H9 (cell line): Measurements from ENCODE around the gene DCT. TPM values are rescaled to one million over a fixed set of nuclear protein-coding genes. Genes with fewer than 3 reads are reported as not detected.

Experiments
- DNase-seq: peaks from one replicate; pipeline ENCODE4 v3.0.0-alpha.2; 2017
- H2AFZ ChIP-seq: one replicate; pipeline ENCODE4 v1.6.1; 2013; ENCODE audit warnings: mild to moderate bottlenecking, low read length, control low read depth, moderate library complexity
- H2AK5ac ChIP-seq: 2 replicates; pipeline ENCODE4 v1.6.1; 2013; ENCODE audit warnings: low read length, control low read depth, mixed read lengths; ENCODE audit not compliant: insufficient read length
- H2BK120ac ChIP-seq: one replicate; pipeline ENCODE4 v1.6.1; 2013; ENCODE audit warnings: low read depth, mild to moderate bottlenecking, low read length, control low read depth, inconsistent platforms; ENCODE audit not compliant: poor library complexity, severe bottlenecking
- H2BK12ac ChIP-seq: 2 replicates; pipeline ENCODE4 v1.6.1; 2013; ENCODE audit warnings: low read length, control low read depth, mixed read lengths, low read depth; ENCODE audit not compliant: insufficient read length
- H2BK15ac ChIP-seq: 2 replicates; pipeline ENCODE4 v1.6.1; 2013; ENCODE audit warnings: low read depth, low read length, control low read depth
- H2BK20ac ChIP-seq: one replicate; pipeline ENCODE4 v1.6.1; 2013; ENCODE audit warnings: low read depth, mild to moderate bottlenecking, low read length, control low read depth, inconsistent platforms; ENCODE audit not compliant: poor library complexity, severe bottlenecking
- H2BK5ac ChIP-seq: 2 replicates; pipeline ENCODE4 v1.6.1; 2013; ENCODE audit warnings: low read length, control low read depth, mixed read lengths; ENCODE audit not compliant: insufficient read length
- H3K14ac ChIP-seq: 2 replicates; pipeline ENCODE4 v1.6.1; 2013; ENCODE audit warnings: low read length, control low read depth; ENCODE audit not compliant: insufficient read depth
- H3K18ac ChIP-seq: 2 replicates; pipeline ENCODE4 v1.6.1; 2013; ENCODE audit warnings: low read depth, mild to moderate bottlenecking, mixed read lengths, low read length, control low read depth; ENCODE audit not compliant: insufficient read length
- H3K23ac ChIP-seq: 2 replicates; pipeline ENCODE4 v1.6.1; 2013; ENCODE audit warnings: low read length, control low read depth, mixed read lengths, low read depth; ENCODE audit not compliant: insufficient read length
- H3K23me2 ChIP-seq: 2 replicates; pipeline ENCODE4 v1.6.1; 2013; ENCODE audit warnings: low read depth, mild to moderate bottlenecking, mixed read lengths, low read length, control low read depth; ENCODE audit not compliant: insufficient read length, poor library complexity, severe bottlenecking
- H3K27ac ChIP-seq: 2 replicates; pipeline ENCODE4 v1.5.1; 2013; ENCODE audit warnings: low read length, control low read depth, mixed read lengths, low read depth; ENCODE audit not compliant: insufficient read length
- H3K27me3 ChIP-seq: 2 replicates; pipeline ENCODE4 v1.6.1; 2013; ENCODE audit warnings: low read length, control low read depth, inconsistent platforms; ENCODE audit not compliant: insufficient read depth
- H3K4ac ChIP-seq: 2 replicates; pipeline ENCODE4 v1.6.1; 2013; ENCODE audit warnings: low read depth, mild to moderate bottlenecking, control low read depth, inconsistent platforms, low read length, moderate library complexity
- H3K4me1 ChIP-seq: 2 replicates; pipeline ENCODE4 v1.6.1; 2013; ENCODE audit warnings: low read length, control low read depth, inconsistent platforms; ENCODE audit not compliant: insufficient read depth
- H3K4me2 ChIP-seq: 2 replicates; pipeline ENCODE4 v1.6.1; 2013; ENCODE audit warnings: low read length, control low read depth, mixed read lengths; ENCODE audit not compliant: insufficient read length, insufficient read depth
- H3K56ac ChIP-seq: 2 replicates; pipeline ENCODE4 v1.6.1; 2013; ENCODE audit warnings: low read depth, mild to moderate bottlenecking, mixed read lengths, low read length, control low read depth; ENCODE audit not compliant: insufficient read length
- H3K79me1 ChIP-seq: 2 replicates; pipeline ENCODE4 v1.6.1; 2013; ENCODE audit warnings: low read depth, mild to moderate bottlenecking, moderate library complexity, low read length, control low read depth, inconsistent platforms; ENCODE audit not compliant: insufficient read depth, poor library complexity, severe bottlenecking
- H3K79me2 ChIP-seq: 2 replicates; pipeline ENCODE4 v1.6.1; 2013; ENCODE audit warnings: low read length, control low read depth, inconsistent platforms; ENCODE audit not compliant: insufficient read depth
- H3K9ac ChIP-seq: 2 replicates; pipeline ENCODE4 v1.6.1; 2013; ENCODE audit warnings: low read length, control low read depth, mixed read lengths; ENCODE audit not compliant: insufficient read length; ENCODE audit errors: extremely low read depth
- H3K9me3 ChIP-seq: one replicate; pipeline ENCODE4 v1.6.1; 2013; ENCODE audit warnings: low read depth, low read length, inconsistent platforms; ENCODE audit not compliant: control insufficient read depth
- H3T11ph ChIP-seq: one replicate; pipeline ENCODE4 v1.6.1; 2013; ENCODE audit warnings: mild to moderate bottlenecking, low read length, control low read depth, inconsistent platforms
- H4K20me1 ChIP-seq: one replicate; pipeline ENCODE4 v1.6.1; 2013; ENCODE audit not compliant: control insufficient read depth, insufficient read length, insufficient read depth
- H4K5ac ChIP-seq: 2 replicates; pipeline ENCODE4 v1.6.1; 2013; ENCODE audit warnings: low read depth, mild to moderate bottlenecking, mixed read lengths, low read length, control low read depth; ENCODE audit not compliant: insufficient read length
- H4K8ac ChIP-seq: replicated peaks from 2 replicates; pipeline ENCODE4 v1.6.1; 2013; ENCODE audit warnings: low read length, control low read depth, mixed read lengths, low read depth; ENCODE audit not compliant: insufficient read length
- H4K91ac ChIP-seq: 2 replicates; pipeline ENCODE4 v1.6.1; 2013; ENCODE audit warnings: low read depth, mild to moderate bottlenecking, moderate library complexity, mixed read lengths, low read length, control low read depth; ENCODE audit not compliant: insufficient read length
- H3K27ac Mint-ChIP-seq, 3 experiments: 2 replicates in 2 of 3; 3 replicates in 1 of 3; pipeline ENCODE4 v1.8.0; 2020 to 2021; ENCODE audit warnings: mixed read lengths in 3 of 3, mild to moderate bottlenecking in 1 of 3, moderate library complexity in 1 of 3
- H3K27me3 Mint-ChIP-seq: 2 replicates; pipeline ENCODE4 v1.8.0; 2021; ENCODE audit warnings: low read depth, mild to moderate bottlenecking, moderate library complexity, mixed read lengths
- H3K36me3 Mint-ChIP-seq, 3 experiments: 2 replicates in 2 of 3; 3 replicates in 1 of 3; pipeline ENCODE4 v1.8.0; 2020 to 2021; ENCODE audit warnings: low read depth in 3 of 3, mixed read lengths in 3 of 3; ENCODE audit not compliant: insufficient read depth in 1 of 3
- H3K4me1 Mint-ChIP-seq, 2 experiments: 2 replicates each; pipeline ENCODE4 v1.8.0; 2020; ENCODE audit warnings: mixed read lengths in 2 of 2
- H3K4me3 Mint-ChIP-seq, 2 experiments: 2 replicates in 1 of 2; 3 replicates in 1 of 2; pipeline ENCODE4 v1.8.0; 2020 to 2021; ENCODE audit warnings: mild to moderate bottlenecking in 2 of 2, mixed read lengths in 2 of 2, moderate library complexity in 1 of 2
- H3K9me3 Mint-ChIP-seq, 2 experiments: 2 replicates in 1 of 2; 3 replicates in 1 of 2; pipeline ENCODE4 v1.8.0; 2020; ENCODE audit warnings: mild to moderate bottlenecking in 2 of 2, mixed read lengths in 2 of 2, moderate library complexity in 1 of 2
- WGBS: extraction: QIAGEN DNeasy Blood & Tissue Kit; methylation state at CpG from one replicate; pipeline ENCODE4 v1.1.7; 2013; ENCODE audit warnings: missing lambda C conversion rate, low lambda C conversion rate, mixed read lengths; ENCODE audit not compliant: insufficient read length; ENCODE audit errors: extremely low coverage; 5-methylcytosine and 5-hydroxymethylcytosine counted together
- total RNA-seq: library from RNA; stranded (reverse); gene quantifications from 2 replicates; pipeline ENCODE4 v1.2.1, GENCODE V29; 2021
- TF ChIP-seq, protein P1 (sequence below): fragments of 200-600 bp; sonication (generic); conservative IDR thresholded peaks from 3 replicates; pipeline ENCODE4 v1.8.0; 2021; ENCODE audit warnings: antibody characterized with exemption, mild to moderate bottlenecking

DCT gene
- total RNA-seq, 1 experiment from 2014 or later: not detected

- Histone ChIP-seq H2BK120ac (no peak overlapping the region), H3K23me2 (no peaks in the 10 kb centered on the region), H4K5ac (no peak overlapping the region), H3K4me2 (no peak overlapping the region), H3K79me2 (no peaks in the 10 kb centered on the region), H4K8ac (no peak overlapping the region), H3K23ac (no peak overlapping the region), H3K56ac (no peak overlapping the region), H3K9me3 (no peaks in the 10 kb centered on the region), H3T11ph (no peak overlapping the region), H2AK5ac (no peak overlapping the region), H3K9ac (no peak overlapping the region), H2BK12ac (no peak overlapping the region), H2AFZ (no peak overlapping the region), H2BK5ac (no peak overlapping the region), H3K4ac (no peak overlapping the region), H2BK15ac (no peak overlapping the region), H3K14ac (no peak overlapping the region), H3K27me3 (no peaks in the 10 kb centered on the region), H3K18ac (no peak overlapping the region), H4K91ac (no peak overlapping the region), H3K27ac (no peak overlapping the region), H3K4me1 (no peaks in the 10 kb centered on the region), H2BK20ac (no peak overlapping the region), H3K79me1 (no peaks in the 10 kb centered on the region), H4K20me1 (no peaks in the 10 kb centered on the region)
- Mint-ChIP-seq H3K4me3 (no peak overlapping the region; a peak in 1 of 5 replicates), H3K27ac (no peak overlapping the region), H3K4me1 (peaks cover 5 to 6% of the 10 kb centered on the region in 2 experiments), H3K27me3 (no peaks in the 10 kb centered on the region), H3K9me3 (no peaks in the 10 kb centered on the region; a peak in 1 of 5 replicates), H3K36me3 (no peaks in the 10 kb centered on the region)
- WGBS: no CpG with 5 or more reads among the region's 3 CpGs
- no peak for DNase-seq
- TF ChIP-seq, protein P1, sequence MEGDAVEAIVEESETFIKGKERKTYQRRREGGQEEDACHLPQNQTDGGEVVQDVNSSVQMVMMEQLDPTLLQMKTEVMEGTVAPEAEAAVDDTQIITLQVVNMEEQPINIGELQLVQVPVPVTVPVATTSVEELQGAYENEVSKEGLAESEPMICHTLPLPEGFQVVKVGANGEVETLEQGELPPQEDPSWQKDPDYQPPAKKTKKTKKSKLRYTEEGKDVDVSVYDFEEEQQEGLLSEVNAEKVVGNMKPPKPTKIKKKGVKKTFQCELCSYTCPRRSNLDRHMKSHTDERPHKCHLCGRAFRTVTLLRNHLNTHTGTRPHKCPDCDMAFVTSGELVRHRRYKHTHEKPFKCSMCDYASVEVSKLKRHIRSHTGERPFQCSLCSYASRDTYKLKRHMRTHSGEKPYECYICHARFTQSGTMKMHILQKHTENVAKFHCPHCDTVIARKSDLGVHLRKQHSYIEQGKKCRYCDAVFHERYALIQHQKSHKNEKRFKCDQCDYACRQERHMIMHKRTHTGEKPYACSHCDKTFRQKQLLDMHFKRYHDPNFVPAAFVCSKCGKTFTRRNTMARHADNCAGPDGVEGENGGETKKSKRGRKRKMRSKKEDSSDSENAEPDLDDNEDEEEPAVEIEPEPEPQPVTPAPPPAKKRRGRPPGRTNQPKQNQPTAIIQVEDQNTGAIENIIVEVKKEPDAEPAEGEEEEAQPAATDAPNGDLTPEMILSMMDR: no peak
Measured at GRCh38 chr13:94411747-94412146, 67.7 kb downstream of the DCT start.
